Measurements from ENCODE around the gene USP6.
"Not testable (repeated sequence)": the region's sequence is repeated elsewhere in the genome, so short reads cannot be mapped to it uniquely, and the experiment has no call there.

The USP6 gene

GRCh38 chr17:5126719-5127488 lies 11.1 kb downstream of the USP6 start:
- no peak for TF ChIP-seq CTCF (IDR thresholded peaks at IDR 0.05; ENCODE audit: unreplicated experiment in 3 of 3)
- Mint-ChIP-seq H3K4me3 (peak overlapping the region in 1 of 3 experiments; percentile 17), H3K27ac (no peak overlapping the region), H3K36me3 (ENCODE audit: low read depth) (no peaks in the 10 kb centered on the region), H3K27me3 (ENCODE audit: low read depth) (peaks cover 11% of the 10 kb centered on the region), H3K4me1 (peaks cover 23% of the 10 kb centered on the region), H3K9me3 (no peaks in the 10 kb centered on the region)

GRCh38 chr17:5127910-5128309 lies 12.1 kb downstream of the USP6 start:
- H3K9me3 Mint-ChIP-seq: no peaks in the 10 kb centered on the region
- H3K36me3 Mint-ChIP-seq (ENCODE audit: low read depth): no peaks in the 10 kb centered on the region
- H3K4me1 Mint-ChIP-seq: peaks cover 21% of the 10 kb centered on the region
- peaks cover 7% of the 10 kb centered on the region for H3K27me3 Mint-ChIP-seq (ENCODE audit: low read depth)
- no peak for TF ChIP-seq CTCF (IDR thresholded peaks at IDR 0.05; ENCODE audit: unreplicated experiment in 3 of 3)
- H3K27ac Mint-ChIP-seq: no peak overlapping the region
- no peak overlapping the region for H3K4me3 Mint-ChIP-seq

- H3K9me3 Mint-ChIP-seq; H3K36me3 Mint-ChIP-seq (ENCODE audit: low read depth); H3K27ac Mint-ChIP-seq; H3K27me3 Mint-ChIP-seq (ENCODE audit: low read depth); H3K4me3 Mint-ChIP-seq: not testable (repeated sequence)
- peaks cover 21% of the 10 kb centered on the region for H3K4me1 Mint-ChIP-seq
Measured at GRCh38 chr17:5128387-5128786, 12.6 kb downstream of the USP6 start.

GRCh38 chr17:5128905-5129535 lies 13.2 kb downstream of the USP6 start:
- Mint-ChIP-seq H3K4me3 (no peak overlapping the region), H3K4me1 (peaks cover 16% of the 10 kb centered on the region), H3K36me3 (ENCODE audit: low read depth) (no peaks in the 10 kb centered on the region), H3K27ac (no peak overlapping the region), H3K27me3 (ENCODE audit: low read depth) (peaks cover 7% of the 10 kb centered on the region), H3K9me3 (no peaks in the 10 kb centered on the region)
- TF ChIP-seq CTCF (IDR thresholded peaks at IDR 0.05; ENCODE audit: unreplicated experiment in 3 of 3): no peak

GRCh38 chr17:5129770-5130169 lies 13.9 kb downstream of the USP6 start:
- H3K27ac Mint-ChIP-seq; H3K27me3 Mint-ChIP-seq (ENCODE audit: low read depth); H3K36me3 Mint-ChIP-seq (ENCODE audit: low read depth); H3K4me1 Mint-ChIP-seq; H3K9me3 Mint-ChIP-seq; H3K4me3 Mint-ChIP-seq: not testable (repeated sequence)

GRCh38 chr17:5130261-5130660 lies 14.4 kb downstream of the USP6 start:
- H3K4me1 Mint-ChIP-seq; H3K27me3 Mint-ChIP-seq (ENCODE audit: low read depth); H3K27ac Mint-ChIP-seq: not testable (repeated sequence)

GRCh38 chr17:5130687-5131086 lies 14.9 kb downstream of the USP6 start:
- not testable (repeated sequence) for H3K9me3 Mint-ChIP-seq; H3K36me3 Mint-ChIP-seq (ENCODE audit: low read depth); H3K4me1 Mint-ChIP-seq; H3K27me3 Mint-ChIP-seq (ENCODE audit: low read depth); H3K27ac Mint-ChIP-seq; H3K4me3 Mint-ChIP-seq

More at GRCh38 chr17:5130261-5130660, 14.4 kb downstream of the USP6 start:
- H3K4me3 Mint-ChIP-seq; H3K36me3 Mint-ChIP-seq (ENCODE audit: low read depth); H3K9me3 Mint-ChIP-seq: not testable (repeated sequence)

GRCh38 chr17:5131146-5131715 lies 15.4 kb downstream of the USP6 start:
- Mint-ChIP-seq H3K27ac (no peak overlapping the region), H3K4me3 (no peak overlapping the region), H3K36me3 (ENCODE audit: low read depth) (no peaks in the 10 kb centered on the region), H3K4me1 (peaks cover 6% of the 10 kb centered on the region), H3K9me3 (no peaks in the 10 kb centered on the region), H3K27me3 (ENCODE audit: low read depth) (no peaks in the 10 kb centered on the region)
- TF ChIP-seq CTCF (IDR thresholded peaks at IDR 0.05; ENCODE audit: unreplicated experiment in 3 of 3): no peak

GRCh38 chr17:5131799-5132502 lies 16.1 kb downstream of the USP6 start:
- H3K4me1 Mint-ChIP-seq; H3K27me3 Mint-ChIP-seq (ENCODE audit: low read depth); H3K36me3 Mint-ChIP-seq (ENCODE audit: low read depth); H3K27ac Mint-ChIP-seq; H3K9me3 Mint-ChIP-seq; H3K4me3 Mint-ChIP-seq: not testable (repeated sequence)

- H3K9me3 Mint-ChIP-seq; H3K27me3 Mint-ChIP-seq (ENCODE audit: low read depth); H3K4me3 Mint-ChIP-seq; H3K27ac Mint-ChIP-seq; H3K4me1 Mint-ChIP-seq; H3K36me3 Mint-ChIP-seq (ENCODE audit: low read depth): not testable (repeated sequence)
Measured at GRCh38 chr17:5132503-5133225, 16.8 kb downstream of the USP6 start.
